HG02981 (cell line): ENCODE results near the gene MGA.

Source experiments
- ATAC-seq: cut with Tn5 transposase; IDR thresholded peaks from one replicate; pipeline ENCODE4 v1.9.1; 2021; ENCODE audit warnings: mild to moderate bottlenecking, moderate library complexity; ENCODE audit not compliant: unreplicated experiment

MGA gene

DNA sequence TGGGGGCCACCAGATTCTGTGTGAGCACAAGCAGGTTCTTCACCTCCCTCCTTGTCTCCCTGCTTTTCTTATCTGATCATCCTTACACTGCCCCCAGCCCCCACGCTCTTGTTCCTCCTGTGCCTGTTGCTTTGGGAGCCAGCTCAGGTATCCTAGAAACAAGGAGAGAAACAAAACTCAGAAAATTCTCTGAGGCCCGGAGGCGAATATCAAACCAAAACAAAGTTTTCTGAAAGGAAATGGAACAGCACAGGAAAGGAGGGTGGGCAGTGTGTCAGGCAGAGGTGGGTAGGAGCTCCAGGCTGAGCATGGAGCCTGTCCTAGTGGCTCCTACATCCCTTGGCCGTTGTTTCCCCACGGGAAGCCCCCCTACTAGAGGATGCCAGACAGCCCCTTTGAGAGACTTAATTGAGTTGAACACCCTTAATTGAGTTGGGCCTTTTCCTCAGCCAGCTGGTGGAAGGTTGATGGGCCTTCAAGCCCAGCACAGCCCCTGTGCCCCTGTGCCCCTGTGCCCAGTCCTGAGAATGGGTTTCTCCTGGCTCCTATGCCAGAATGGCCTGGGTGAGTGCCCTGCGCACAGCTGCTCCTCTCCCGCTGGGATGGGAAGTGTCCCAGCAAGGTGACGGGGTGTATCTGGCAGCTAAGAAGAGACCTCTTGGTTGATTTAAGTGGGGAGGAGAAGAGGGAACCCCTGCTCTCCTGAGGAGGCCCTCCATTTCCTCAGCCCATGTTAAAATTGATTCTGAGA is 144.9 kb downstream of the MGA start:
- no peak for ATAC-seq

DNA sequence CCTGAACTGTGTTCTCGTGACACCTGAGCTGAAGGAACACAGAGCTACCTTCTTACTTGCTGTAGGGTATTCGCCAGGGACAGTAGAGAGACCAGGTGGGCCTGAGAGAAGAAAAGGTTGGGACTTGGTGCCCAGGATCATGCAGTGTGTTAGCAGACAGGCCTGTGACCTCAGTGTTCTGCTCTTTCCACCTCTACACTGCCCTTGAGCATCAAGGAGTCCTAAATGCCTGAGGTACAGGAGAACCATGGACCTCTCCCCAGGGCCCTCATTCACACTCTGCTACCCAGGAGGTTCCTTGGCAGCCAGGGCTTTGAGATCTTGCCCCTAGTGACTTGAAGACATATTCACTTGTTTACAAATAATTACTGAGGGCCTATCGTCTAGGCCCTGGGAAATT is 145.5 kb downstream of the MGA start:
- ATAC-seq = no peak

DNA sequence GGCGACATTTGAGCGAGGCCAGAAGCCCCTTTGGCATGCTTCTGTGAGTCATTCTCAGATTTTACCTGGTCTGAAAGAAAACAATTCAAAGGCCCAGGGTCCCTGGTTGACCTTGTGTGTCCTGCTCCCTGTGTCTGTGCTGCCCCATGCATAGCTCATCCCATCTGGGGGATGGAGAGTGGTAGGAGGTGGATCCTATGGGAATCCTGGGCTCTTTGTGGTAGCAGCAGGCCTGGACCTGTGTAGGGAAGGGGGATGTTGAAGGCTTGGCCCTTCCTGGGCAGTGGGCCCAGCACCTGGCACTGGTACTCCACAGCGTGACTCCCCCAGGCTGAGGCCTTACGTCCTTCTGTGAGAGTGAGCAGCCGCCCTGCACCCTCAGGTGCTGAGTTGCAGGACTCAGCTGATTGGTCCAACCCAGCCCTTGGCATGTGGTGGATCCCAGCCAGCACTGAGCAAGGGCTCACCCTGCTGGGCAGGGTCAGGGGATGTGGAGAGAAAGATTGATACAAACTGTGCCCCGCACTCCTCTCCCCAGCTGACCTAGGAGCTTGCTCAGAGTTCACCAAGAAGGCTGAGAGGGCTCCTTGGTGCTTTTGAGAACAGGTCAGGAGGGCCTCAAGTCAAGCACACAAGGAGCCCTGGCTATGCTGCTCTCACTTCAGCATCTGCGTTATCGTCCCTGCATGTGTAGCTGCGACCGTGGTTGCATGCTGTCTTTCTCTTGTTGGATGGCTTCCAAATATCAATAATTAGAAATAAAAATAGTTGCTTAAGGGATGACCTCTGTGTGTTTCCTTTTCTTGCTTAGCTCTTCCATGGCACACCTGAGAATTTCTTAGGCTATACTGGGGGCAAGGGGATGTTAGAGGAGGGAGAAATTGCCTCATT is 146.3 kb downstream of the MGA start:
- ATAC-seq = no peak

- no peak for ATAC-seq
These were observed 148.9 kb downstream of the MGA start for GRCh38 chr15:41809121-41809520.

GRCh38 chr15:41809526-41810220 is 149.5 kb downstream of the MGA start:
- no peak for ATAC-seq

- no peak for ATAC-seq
These were observed 150.6 kb downstream of the MGA start for GRCh38 chr15:41810651-41811431.

GRCh38 chr15:41811432-41812195 is 151.4 kb downstream of the MGA start:
- ATAC-seq = no peak

GRCh38 chr15:41812820-41813375 is 152.7 kb downstream of the MGA start:
- no peak for ATAC-seq

DNA sequence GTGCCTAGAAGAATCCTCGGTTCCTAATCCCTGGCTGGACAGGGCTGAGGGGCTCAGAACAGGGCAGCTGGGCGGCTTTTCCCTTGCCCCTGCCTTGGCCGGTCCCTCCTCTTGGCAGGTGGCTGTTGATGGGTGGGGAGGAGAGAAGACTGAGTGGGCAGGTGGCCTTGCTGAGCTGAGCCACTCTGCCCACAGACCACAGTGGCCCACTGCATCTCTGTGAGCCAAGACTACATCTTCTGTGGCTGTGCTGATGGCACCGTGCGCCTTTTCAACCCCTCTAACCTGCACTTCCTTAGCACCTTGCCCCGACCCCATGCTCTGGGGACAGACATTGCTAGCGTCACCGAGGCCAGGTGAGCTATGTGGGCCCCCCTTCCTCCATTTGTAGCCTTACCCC is 153.2 kb downstream of the MGA start:
- no peak for ATAC-seq

GRCh38 chr15:41814534-41814933 is 154.3 kb downstream of the MGA start:
- ATAC-seq = no peak

DNA sequence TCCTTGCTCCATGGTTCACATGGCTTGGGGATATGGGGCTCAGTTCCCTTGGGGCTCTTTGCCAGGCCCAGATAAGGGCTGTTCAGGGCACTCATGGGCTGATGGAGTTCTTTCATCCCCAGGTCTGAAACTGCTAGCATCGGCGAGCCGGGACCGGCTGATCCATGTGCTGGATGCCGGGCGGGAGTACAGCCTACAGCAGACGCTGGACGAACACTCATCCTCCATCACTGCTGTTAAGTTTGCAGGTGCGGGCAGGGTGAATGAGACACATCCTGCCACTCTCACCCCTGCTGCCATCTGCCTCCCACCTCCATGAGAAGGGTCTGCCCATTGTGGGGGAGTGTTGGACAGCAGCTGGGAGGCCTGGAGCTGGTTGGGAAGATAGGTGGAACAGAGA is 156.6 kb downstream of the MGA start:
- no peak for ATAC-seq

DNA sequence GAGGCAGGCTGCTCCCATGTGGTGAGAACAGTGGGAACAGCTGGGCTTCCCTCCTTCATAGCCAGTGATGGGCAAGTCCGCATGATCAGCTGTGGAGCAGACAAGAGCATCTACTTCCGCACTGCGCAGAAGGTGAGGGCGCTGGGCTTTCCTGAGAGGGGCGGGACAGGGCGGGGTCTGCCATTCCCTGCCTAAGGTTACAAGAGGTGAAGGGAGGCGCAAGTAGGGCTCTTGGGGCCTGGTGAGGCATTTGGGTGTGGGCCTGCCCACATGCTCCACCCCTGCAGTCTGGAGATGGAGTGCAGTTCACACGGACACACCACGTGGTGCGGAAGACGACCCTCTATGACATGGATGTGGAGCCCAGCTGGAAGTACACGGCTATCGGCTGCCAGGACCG is 157.1 kb downstream of the MGA start:
- no peak for ATAC-seq

GRCh38 chr15:41817781-41818180 is 157.6 kb downstream of the MGA start:
- no peak for ATAC-seq

GRCh38 chr15:41819455-41820050 is 159.3 kb downstream of the MGA start:
- ATAC-seq = no peak

DNA sequence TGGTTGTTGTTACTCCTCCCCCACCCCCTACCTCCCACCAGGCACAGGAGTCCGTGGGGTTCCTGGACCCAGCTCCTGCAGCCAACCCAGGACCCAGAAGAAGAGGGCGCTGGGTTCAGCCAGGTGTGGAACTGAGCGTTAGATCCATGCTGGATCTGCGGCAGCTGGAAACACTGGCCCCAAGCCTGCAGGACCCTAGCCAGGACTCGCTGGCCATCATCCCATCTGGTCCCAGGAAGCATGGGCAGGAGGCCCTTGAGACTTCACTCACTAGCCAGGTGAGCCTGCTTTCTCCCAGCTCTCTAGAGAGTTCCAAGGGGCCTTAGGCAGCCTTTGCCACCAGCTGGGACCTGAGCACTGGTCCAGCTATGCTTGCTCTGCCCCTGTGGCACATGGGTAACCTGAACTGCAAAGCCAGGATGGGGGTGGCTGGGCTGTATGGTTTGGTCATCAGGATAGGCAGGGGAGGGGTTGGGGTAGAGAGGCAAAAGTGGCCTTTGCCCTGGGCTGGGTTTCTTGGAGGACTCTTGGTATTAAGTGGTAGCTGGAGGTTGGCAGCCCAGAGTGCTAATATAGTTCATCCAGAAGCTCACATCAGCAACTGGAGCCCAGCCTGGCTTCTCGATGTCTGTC is 160.7 kb downstream of the MGA start:
- no peak for ATAC-seq

DNA sequence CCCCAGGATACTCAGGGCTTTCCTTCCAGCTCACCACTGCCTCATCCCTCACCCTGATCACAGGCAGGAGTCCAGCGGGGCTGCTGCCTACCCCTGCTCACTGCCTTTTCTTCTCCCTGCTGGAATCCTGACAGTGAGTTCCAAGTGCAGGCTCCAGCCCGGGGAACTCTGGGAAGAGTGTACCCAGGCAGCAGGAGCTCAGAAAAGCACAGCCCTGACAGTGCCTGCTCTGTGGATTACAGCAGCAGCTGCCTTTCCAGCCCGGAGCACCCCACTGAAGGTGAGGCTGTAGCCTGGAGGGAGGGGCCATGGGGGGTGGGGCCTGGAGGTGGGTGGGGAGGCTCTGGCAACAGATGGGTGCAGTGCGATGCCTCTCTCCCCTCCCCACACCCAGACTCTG is 161.6 kb downstream of the MGA start:
- ATAC-seq = no peak

GRCh38 chr15:41822471-41822870 is 162.3 kb downstream of the MGA start:
- ATAC-seq = no peak
